NB4 (cell line): ENCODE measurements around the gene KRT74.

Experiments
- CTCF ChIP-seq: IDR thresholded peaks from one replicate; pipeline ENCODE4 v1.5.1; 2012; ENCODE audit warnings: low read depth, low read length
- MYC ChIP-seq: IDR thresholded peaks from 2 replicates; pipeline ENCODE4 v1.6.1; 2011; ENCODE audit warnings: low read depth, low read length
- POLR2A ChIP-seq: IDR thresholded peaks from 2 replicates; pipeline ENCODE4 v1.6.1; 2011; ENCODE audit warnings: mild to moderate bottlenecking; ENCODE audit not compliant: insufficient read length; ENCODE audit errors: extremely low read depth

GRCh38 chr12:52542785-52543318, 30.8 kb downstream of the KRT74 start:
- TF ChIP-seq CTCF (no peak), POLR2A (no peak), MYC (no peak)
